ENCODE results near the gene SGCA. TPM values are rescaled to one million over a fixed set of nuclear protein-coding genes. Genes with fewer than 3 reads are reported as not detected.

Gene SGCA
- total and polyA plus RNA-seq, 2 of the 13 experiments (the other 11 are each of a cell fraction or from before 2014, with no cell fraction given), result not detected

GRCh38 chr17:50189550-50190292 is 23.9 kb downstream of the SGCA start:
- no peak for DNase-seq (ENCODE audit: low spot score)
- intact Hi-C loops (cut with micrococcal nuclease; ENCODE audit: unreplicated experiment) (no loop called here), in situ Hi-C loops (cut with HindIII; ENCODE audit: extremely low pct_ligation_motif_present, low pct_unique_long_range_greater_than_20kb) (no loop called here)
- Histone ChIP-seq H3K27ac (ENCODE audit: extremely low read length, insufficient read depth, low read length) (no peak overlapping the region), H3K9me3 (ENCODE audit: low read length) (no peaks in the 10 kb centered on the region), H3K36me3 (replicated peaks in 1 of 2; ENCODE audit: control insufficient read depth in 1 of 2, insufficient read depth in 2 of 2, low read length in 2 of 2) (no peaks in the 10 kb centered on the region), H3K9ac (ENCODE audit: insufficient read depth, low read depth, low read length) (no peak overlapping the region), H4K20me1 (ENCODE audit: insufficient read depth, low read length) (no peaks in the 10 kb centered on the region), H3K79me2 (ENCODE audit: insufficient read depth, low read length) (no peaks in the 10 kb centered on the region), H3K27me3 (ENCODE audit: control insufficient read depth in 1 of 2, insufficient read depth in 2 of 2, low read length in 2 of 2) (peaks cover 23 to 95% of the 10 kb centered on the region in 2 experiments), H3K4me3 (replicated peaks in 1 of 3; ENCODE audit: insufficient read depth in 1 of 3, low read depth in 2 of 3, low read length in 3 of 3) (no peak overlapping the region), H3K4me2 (ENCODE audit: low read depth, low read length) (no peak overlapping the region), H3K4me1 (ENCODE audit: insufficient read depth, low read length) (no peaks in the 10 kb centered on the region), H2AFZ (ENCODE audit: low read length) (no peak overlapping the region)
- TF ChIP-seq KDM5B (CRISPR knock-in tag; IDR thresholded peaks at IDR 0.05; ENCODE audit: borderline replicate concordance) (no peak), BCL3 (CRISPR knock-in tag; IDR thresholded peaks at IDR 0.05) (no peak), SKI (IDR thresholded peaks at IDR 0.05; ENCODE audit: partially characterized antibody) (no peak)
- FAIRE-seq, result no peak
- no peak for ATAC-seq
- 31% methylated on average over 18 of the region's 20 CpGs for WGBS (ENCODE audit: low lambda C conversion rate)
- no TSS peak for BruUV-seq (replicated peaks)
- ChIA-PET CTCF (ENCODE audit: low intra/inter-chr PET ratio, low total read pairs) (no interaction called here), POLR2A (no interaction called here)

- H3K4me1 ChIP-seq (ENCODE audit: insufficient read depth, low read length), result no peaks in the 10 kb centered on the region
- no peaks in the 10 kb centered on the region for H4K20me1 ChIP-seq (ENCODE audit: insufficient read depth, low read length)
- intact Hi-C loops (cut with micrococcal nuclease; ENCODE audit: unreplicated experiment), result no loop called here
- no peak for DNase-seq (ENCODE audit: low spot score)
- WGBS (ENCODE audit: low lambda C conversion rate), result 35% methylated on average over 8 of the region's 8 CpGs
- H3K9me3 ChIP-seq (ENCODE audit: low read length), result no peaks in the 10 kb centered on the region
- H3K4me3 ChIP-seq (replicated peaks in 1 of 3; ENCODE audit: insufficient read depth in 1 of 3, low read depth in 2 of 3, low read length in 3 of 3), result no peak overlapping the region
- ChIA-PET CTCF (ENCODE audit: low intra/inter-chr PET ratio, low total read pairs) (no interaction called here), POLR2A (no interaction called here)
- H2AFZ ChIP-seq (ENCODE audit: low read length), result no peak overlapping the region
- no peak for FAIRE-seq
- H3K4me2 ChIP-seq (ENCODE audit: low read depth, low read length), result no peak overlapping the region
- no peak for ATAC-seq
- H3K27me3 ChIP-seq (ENCODE audit: control insufficient read depth in 1 of 2, insufficient read depth in 2 of 2, low read length in 2 of 2), result peaks cover 23 to 100% of the 10 kb centered on the region in 2 experiments
- H3K36me3 ChIP-seq (replicated peaks in 1 of 2; ENCODE audit: control insufficient read depth in 1 of 2, insufficient read depth in 2 of 2, low read length in 2 of 2), result no peaks in the 10 kb centered on the region
- in situ Hi-C loops (cut with HindIII; ENCODE audit: extremely low pct_ligation_motif_present, low pct_unique_long_range_greater_than_20kb), result no loop called here
- H3K27ac ChIP-seq (ENCODE audit: extremely low read length, insufficient read depth, low read length), result no peak overlapping the region
- H3K9ac ChIP-seq (ENCODE audit: insufficient read depth, low read depth, low read length), result no peak overlapping the region
- H3K79me2 ChIP-seq (ENCODE audit: insufficient read depth, low read length), result no peaks in the 10 kb centered on the region
- no TSS peak for BruUV-seq (replicated peaks)
- TF ChIP-seq ATF1 (CRISPR knock-in tag; IDR thresholded peaks at IDR 0.05) (no peak), ZBTB14 (CRISPR knock-in tag; IDR thresholded peaks at IDR 0.05) (no peak), HNRNPLL (IDR thresholded peaks at IDR 0.05; ENCODE audit: low read depth, low read length, poor library complexity, severe bottlenecking) (no peak), PRDM15 (CRISPR knock-in tag; IDR thresholded peaks at IDR 0.05) (no peak)
Observed at GRCh38 chr17:50190293-50190602, 24.4 kb downstream of the SGCA start.
